Measurements from ENCODE around the gene LMOD2.

LMOD2 gene

DNA sequence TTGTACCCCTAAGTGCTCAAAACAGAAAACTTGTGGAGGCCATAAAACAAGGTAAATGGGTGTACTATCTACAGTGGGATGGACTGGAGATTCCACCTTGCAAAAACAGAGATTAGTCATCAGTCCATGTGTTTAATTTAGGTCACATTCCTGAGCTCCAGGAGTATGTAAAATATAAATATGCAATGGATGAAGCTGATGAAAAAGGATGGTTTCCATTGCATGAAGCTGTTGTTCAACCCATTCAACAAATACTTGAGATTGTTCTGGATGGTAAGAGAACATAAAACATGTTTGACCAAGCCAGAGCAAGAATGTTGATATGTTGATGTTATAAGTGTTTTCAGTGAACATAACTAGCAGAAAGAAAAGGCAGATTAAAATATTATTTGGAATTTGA, 39.4 kb upstream of the LMOD2 start:
- no peaks in the 10 kb centered on the region for H3K36me3 ChIP-seq (ENCODE audit: insufficient read depth, low read length)
- H3K4me1 ChIP-seq (ENCODE audit: insufficient read depth, low read length, severe bottlenecking) = no peaks in the 10 kb centered on the region
- H3K4me2 ChIP-seq (ENCODE audit: low read length) = no peak overlapping the region
- no peak overlapping the region for H3K4me3 ChIP-seq (ENCODE audit: low read depth, low read length, poor library complexity, severe bottlenecking)
- no peak overlapping the region for H3K9ac ChIP-seq (ENCODE audit: low read length)
- H3K27me3 ChIP-seq (ENCODE audit: insufficient read depth, low read length) = peaks cover 5% of the 10 kb centered on the region; the same call in 1 of the 2 replicates
- no peaks in the 10 kb centered on the region for H3K9me2 ChIP-seq (ENCODE audit: low read depth, low read length)
- no peak overlapping the region for H2AFZ ChIP-seq (ENCODE audit: low read length)
- no peaks in the 10 kb centered on the region for H3K79me2 ChIP-seq (ENCODE audit: insufficient read depth, low read length)
- H4K20me1 ChIP-seq (ENCODE audit: insufficient read depth, low read length) = no peaks in the 10 kb centered on the region
- no peak overlapping the region for H3K27ac ChIP-seq (ENCODE audit: low read depth, low read length, poor library complexity, severe bottlenecking)
- no peaks in the 10 kb centered on the region for H3K9me3 ChIP-seq (ENCODE audit: low read length)
- no peaks in the 10 kb centered on the region for H3F3A ChIP-seq (ENCODE audit: insufficient read depth, low read length)
- TF ChIP-seq EZH2 (IDR thresholded peaks at IDR 0.05; ENCODE audit: borderline replicate concordance, low read length) = no peak
- TF ChIP-seq, protein P1, sequence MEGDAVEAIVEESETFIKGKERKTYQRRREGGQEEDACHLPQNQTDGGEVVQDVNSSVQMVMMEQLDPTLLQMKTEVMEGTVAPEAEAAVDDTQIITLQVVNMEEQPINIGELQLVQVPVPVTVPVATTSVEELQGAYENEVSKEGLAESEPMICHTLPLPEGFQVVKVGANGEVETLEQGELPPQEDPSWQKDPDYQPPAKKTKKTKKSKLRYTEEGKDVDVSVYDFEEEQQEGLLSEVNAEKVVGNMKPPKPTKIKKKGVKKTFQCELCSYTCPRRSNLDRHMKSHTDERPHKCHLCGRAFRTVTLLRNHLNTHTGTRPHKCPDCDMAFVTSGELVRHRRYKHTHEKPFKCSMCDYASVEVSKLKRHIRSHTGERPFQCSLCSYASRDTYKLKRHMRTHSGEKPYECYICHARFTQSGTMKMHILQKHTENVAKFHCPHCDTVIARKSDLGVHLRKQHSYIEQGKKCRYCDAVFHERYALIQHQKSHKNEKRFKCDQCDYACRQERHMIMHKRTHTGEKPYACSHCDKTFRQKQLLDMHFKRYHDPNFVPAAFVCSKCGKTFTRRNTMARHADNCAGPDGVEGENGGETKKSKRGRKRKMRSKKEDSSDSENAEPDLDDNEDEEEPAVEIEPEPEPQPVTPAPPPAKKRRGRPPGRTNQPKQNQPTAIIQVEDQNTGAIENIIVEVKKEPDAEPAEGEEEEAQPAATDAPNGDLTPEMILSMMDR (IDR thresholded peaks at IDR 0.05; ENCODE audit: low read length) = no peak

DNA sequence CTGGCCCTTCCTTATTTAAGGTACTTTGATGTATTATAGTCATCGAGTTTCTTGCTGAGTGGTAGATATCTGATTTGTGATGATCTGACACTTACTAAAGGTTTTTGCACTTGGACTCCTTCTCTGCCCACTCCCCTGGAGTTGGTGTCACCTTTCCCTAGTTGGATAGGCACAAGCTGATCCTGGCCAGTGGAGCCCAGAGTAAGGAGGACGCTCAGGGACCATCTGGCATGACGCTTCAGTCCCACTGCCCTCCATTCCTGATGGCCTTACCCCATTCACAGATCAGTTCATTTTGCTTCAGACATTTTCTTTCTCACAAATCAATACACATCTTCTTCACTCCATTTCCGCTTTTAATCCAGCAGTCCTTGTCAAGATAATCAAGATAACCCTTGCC, 34.0 kb upstream of the LMOD2 start:
- Histone ChIP-seq H3K9me3 (ENCODE audit: low read length) (no peaks in the 10 kb centered on the region), H2AFZ (ENCODE audit: low read length) (no peak overlapping the region), H3K4me1 (ENCODE audit: insufficient read depth, low read length, severe bottlenecking) (peaks cover 6% of the 10 kb centered on the region), H3K4me3 (ENCODE audit: low read depth, low read length, poor library complexity, severe bottlenecking) (no peak overlapping the region), H3K79me2 (ENCODE audit: insufficient read depth, low read length) (no peaks in the 10 kb centered on the region), H3K27me3 (ENCODE audit: insufficient read depth, low read length) (peaks cover 5% of the 10 kb centered on the region; the same call in 1 of the 2 replicates), H4K20me1 (ENCODE audit: insufficient read depth, low read length) (no peaks in the 10 kb centered on the region), H3K9ac (ENCODE audit: low read length) (no peak overlapping the region), H3K9me2 (ENCODE audit: low read depth, low read length) (no peaks in the 10 kb centered on the region), H3K36me3 (ENCODE audit: insufficient read depth, low read length) (no peaks in the 10 kb centered on the region), H3K4me2 (ENCODE audit: low read length) (no peak overlapping the region), H3F3A (ENCODE audit: insufficient read depth, low read length) (no peaks in the 10 kb centered on the region), H3K27ac (ENCODE audit: low read depth, low read length, poor library complexity, severe bottlenecking) (no peak overlapping the region)
- TF ChIP-seq EZH2 (IDR thresholded peaks at IDR 0.05; ENCODE audit: borderline replicate concordance, low read length) = no peak
- TF ChIP-seq, protein P1 (IDR thresholded peaks at IDR 0.05; ENCODE audit: low read length) = no peak

DNA sequence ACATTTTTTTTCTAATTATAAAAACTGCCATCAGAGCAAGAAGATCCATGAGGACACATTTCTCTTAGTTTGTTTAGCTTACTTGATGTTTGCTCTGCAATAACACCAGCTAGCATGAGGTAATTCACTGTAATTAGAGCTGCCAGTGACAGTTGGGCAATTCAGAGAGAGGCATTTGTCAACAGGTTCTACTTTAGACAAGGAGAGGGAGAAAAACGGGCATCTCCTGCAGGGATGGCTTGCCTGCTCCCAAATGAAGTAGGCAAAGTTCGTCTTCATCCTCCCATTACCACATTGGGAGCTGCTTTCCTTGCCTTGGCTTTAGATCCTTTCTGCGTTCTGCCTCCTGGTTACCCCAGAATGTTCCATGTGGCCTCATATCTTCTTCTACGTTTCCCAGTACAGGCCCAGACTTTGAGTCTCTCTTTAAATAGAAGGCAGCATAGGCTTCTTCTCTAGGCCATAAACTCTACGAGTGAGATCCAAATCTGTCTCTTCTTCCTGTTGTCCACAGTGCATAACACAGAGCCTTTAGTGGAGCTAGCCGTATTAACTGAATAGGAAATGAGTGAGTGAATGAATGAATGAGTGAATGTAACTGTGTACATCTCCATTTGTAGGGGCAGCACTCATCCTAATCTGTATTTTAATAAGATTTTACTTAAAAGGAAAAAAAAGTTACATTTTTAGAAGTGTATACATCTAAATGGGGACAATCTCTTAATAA, 32.8 kb upstream of the LMOD2 start:
- no peak overlapping the region for H3K27ac ChIP-seq (ENCODE audit: low read depth, low read length, poor library complexity, severe bottlenecking)
- H2AFZ ChIP-seq (ENCODE audit: low read length) = no peak overlapping the region
- TF ChIP-seq EZH2 (IDR thresholded peaks at IDR 0.05; ENCODE audit: borderline replicate concordance, low read length) = no peak
- TF ChIP-seq, protein P1 (IDR thresholded peaks at IDR 0.05; ENCODE audit: low read length) = no peak
- no peaks in the 10 kb centered on the region for H3K79me2 ChIP-seq (ENCODE audit: insufficient read depth, low read length)
- H3K9me2 ChIP-seq (ENCODE audit: low read depth, low read length) = no peaks in the 10 kb centered on the region
- H3K27me3 ChIP-seq (ENCODE audit: insufficient read depth, low read length) = peaks cover 3% of the 10 kb centered on the region; the same call in 1 of the 2 replicates
- no peaks in the 10 kb centered on the region for H3F3A ChIP-seq (ENCODE audit: insufficient read depth, low read length)
- no peaks in the 10 kb centered on the region for H4K20me1 ChIP-seq (ENCODE audit: insufficient read depth, low read length)
- H3K4me3 ChIP-seq (ENCODE audit: low read depth, low read length, poor library complexity, severe bottlenecking) = no peak overlapping the region
- no peak overlapping the region for H3K4me2 ChIP-seq (ENCODE audit: low read length)
- H3K36me3 ChIP-seq (ENCODE audit: insufficient read depth, low read length) = no peaks in the 10 kb centered on the region
- H3K4me1 ChIP-seq (ENCODE audit: insufficient read depth, low read length, severe bottlenecking) = peaks cover 6% of the 10 kb centered on the region
- no peak overlapping the region for H3K9ac ChIP-seq (ENCODE audit: low read length)
- H3K9me3 ChIP-seq (ENCODE audit: low read length) = no peaks in the 10 kb centered on the region

All from OCI-LY1 (cell line).